B cell (primary cell): ENCODE data around the gene ST8SIA1. TPM values are rescaled to one million over a fixed set of nuclear protein-coding genes. Genes with fewer than 3 reads are reported as not detected.
"Not testable (repeated sequence)": the region's sequence is repeated elsewhere in the genome, so short reads cannot be mapped to it uniquely, and the experiment has no call there.

Experiments used
- ATAC-seq: fragments of 200-7000 bp; cut with Tn5 transposase; one replicate; pipeline ENCODE4 v1.10.0; 2021; ENCODE audit warnings: low read depth, mild to moderate bottlenecking, moderate number of reproducible peaks, moderate library complexity
- CTCF ChIA-PET: fragments of 350-600 bp; sonication (Branson Sonifier 250); formaldehyde crosslinking; loops from one replicate; lab custom pipeline; 2021; ENCODE audit warnings: antibody characterized with exemption, inconsistent platforms; lab: Charles Lee
- POLR2A ChIA-PET: fragments of 350-600 bp; sonication (Branson Sonifier 250); formaldehyde crosslinking; loops from one replicate; lab custom pipeline; 2021; ENCODE audit warnings: antibody characterized with exemption; lab: Charles Lee
- DNase-seq: peaks from one replicate; pipeline ENCODE4 v3.0.0; 2013
- H2AFZ ChIP-seq: 2 replicates; pipeline ENCODE4 v1.6.1; 2012; ENCODE audit warnings: mild to moderate bottlenecking, low read depth, low read length; ENCODE audit not compliant: insufficient read depth, poor library complexity, severe bottlenecking
- H3K27ac ChIP-seq, 2 donors: 1 replicate in 1 of 2; 2 replicates in 1 of 2; pipeline ENCODE4 v1.5.1; 2012 to 2013; ENCODE audit warnings: low read length in 2 of 2, mild to moderate bottlenecking in 2 of 2, moderate library complexity in 1 of 2
- H3K27me3 ChIP-seq, 4 experiments: fragments of 200-600 bp in 1 of 4; sonication (generic) in 1 of 4; replicated peaks in 1 of 4; 1 replicate in 2 of 4; 2 replicates in 2 of 4; pipeline versions ENCODE4 v1.6.1 to v1.7.0; 2013 to 2016; ENCODE audit warnings: low read length in 3 of 4, mild to moderate bottlenecking in 2 of 4, mixed read lengths in 1 of 4, moderate library complexity in 1 of 4; ENCODE audit not compliant: insufficient read depth in 4 of 4, control insufficient read depth in 3 of 4; ENCODE audit errors: control extremely low read depth in 1 of 4
- H3K36me3 ChIP-seq, 2 experiments: replicated peaks in 1 of 2; 1 replicate in 1 of 2; 2 replicates in 1 of 2; pipeline versions ENCODE4 v1.6.1 to v1.7.1; 2013; ENCODE audit warnings: low read length in 1 of 2; ENCODE audit not compliant: insufficient read depth in 2 of 2, control insufficient read depth in 1 of 2; ENCODE audit errors: control extremely low read depth in 1 of 2, extremely low read depth in 1 of 2
- H3K4me1 ChIP-seq, 2 donors: fragments of 200-600 bp in 1 of 2; sonication (generic) in 1 of 2; 1 replicate in 1 of 2; 2 replicates in 1 of 2; pipeline versions ENCODE4 v1.5.1 to v1.6.1; 2013 to 2017; ENCODE audit warnings: low read length in 2 of 2; ENCODE audit not compliant: control insufficient read depth in 2 of 2, insufficient read depth in 2 of 2
- H3K4me2 ChIP-seq: replicated peaks from 2 replicates; pipeline ENCODE3; 2012; ENCODE audit warnings: mild to moderate bottlenecking, low read depth, low read length; ENCODE audit not compliant: poor library complexity, severe bottlenecking
- H3K4me3 ChIP-seq, 5 experiments: fragments of 200-600 bp in 1 of 5; sonication (generic) in 1 of 5; 1 replicate in 3 of 5; 2 replicates in 2 of 5; pipeline versions ENCODE4 v1.5.1 to v1.7.0; 2011 to 2016; ENCODE audit warnings: low read length in 4 of 5, mild to moderate bottlenecking in 4 of 5, low read depth in 2 of 5, control low read depth in 1 of 5, moderate library complexity in 1 of 5; ENCODE audit not compliant: insufficient read depth in 1 of 5; ENCODE audit errors: control extremely low read depth in 1 of 5, extremely low read depth in 1 of 5
- H3K79me2 ChIP-seq: fragments of 200-600 bp; sonication (generic); one replicate; pipeline ENCODE4 v1.6.0; 2016; ENCODE audit warnings: low read length; ENCODE audit not compliant: control insufficient read depth, insufficient read depth
- H3K9ac ChIP-seq: fragments of 200-600 bp; sonication (generic); 2 replicates; pipeline ENCODE4 v1.6.1; 2017; ENCODE audit warnings: mild to moderate bottlenecking, low read length, moderate library complexity
- H3K9me3 ChIP-seq, 3 donors: one replicate each; pipeline versions ENCODE4 v1.6.1 to v1.7.1; 2013; ENCODE audit warnings: low read length in 2 of 3; ENCODE audit not compliant: control insufficient read depth in 2 of 3, insufficient read depth in 1 of 3; ENCODE audit errors: control extremely low read depth in 1 of 3
- H4K20me1 ChIP-seq: 2 replicates; pipeline ENCODE4 v1.6.0; 2012; ENCODE audit warnings: mild to moderate bottlenecking, low read length; ENCODE audit not compliant: insufficient read depth, control insufficient read depth, poor library complexity, severe bottlenecking
- H3K27ac Mint-ChIP-seq: one replicate; pipeline ENCODE4 v1.8.0; 2021; ENCODE audit warnings: mixed read lengths
- H3K27me3 Mint-ChIP-seq: one replicate; pipeline ENCODE4 v1.8.0; 2021; ENCODE audit warnings: mixed read lengths
- H3K4me1 Mint-ChIP-seq: one replicate; pipeline ENCODE4 v1.8.0; 2021; ENCODE audit warnings: mixed read lengths
- H3K4me3 Mint-ChIP-seq: one replicate; pipeline ENCODE4 v1.8.0; 2021; ENCODE audit warnings: mixed read lengths
- H3K9me3 Mint-ChIP-seq: one replicate; pipeline ENCODE4 v1.8.0; 2022; ENCODE audit warnings: mixed read lengths; ENCODE audit not compliant: insufficient read depth
- EZH2 ChIP-seq: IDR thresholded peaks from 2 replicates; pipeline ENCODE4 v1.6.1; 2012; ENCODE audit warnings: borderline replicate concordance, low read depth, mild to moderate bottlenecking, moderate library complexity, low read length; ENCODE audit not compliant: insufficient read depth, poor library complexity, severe bottlenecking
- WGBS: methylation state at CpG from one replicate; pipeline ENCODE4 v1.1.5; 2013; ENCODE audit warnings: missing lambda C conversion rate; ENCODE audit not compliant: insufficient coverage; 5-methylcytosine and 5-hydroxymethylcytosine counted together
- intact Hi-C: fragments of 100-400 bp; cut with micrococcal nuclease; formaldehyde crosslinking; loops from one replicate; pipeline ENCODE4 v1.10.0; 2022
- polyA plus RNA-seq: library from polyadenylated mRNA; depleted of rRNA; stranded (reverse); fragments of >200 nt; gene quantifications from 2 replicates; pipeline ENCODE4 v1.2.3, GENCODE V29; 2012
- total RNA-seq, 2 donors: library from RNA; stranded (reverse); fragments of 120-200 nt in 1 of 2; gene quantifications; 1 replicate in 1 of 2; 2 replicates in 1 of 2; pipeline versions ENCODE4 v1.2.3 to v1.2.4, GENCODE V29; 2013 to 2022
- TF ChIP-seq, protein P1 (sequence below): fragments of 200-600 bp; IDR thresholded peaks from one replicate; pipeline ENCODE4 v1.8.0; 2022; ENCODE audit warnings: antibody characterized with exemption, mild to moderate bottlenecking

ST8SIA1 gene
- total and polyA plus RNA-seq, 2 donors (not counting 1 experiment from before 2014, with no cell fraction given): 0.02 to 0.04 TPM

DNA sequence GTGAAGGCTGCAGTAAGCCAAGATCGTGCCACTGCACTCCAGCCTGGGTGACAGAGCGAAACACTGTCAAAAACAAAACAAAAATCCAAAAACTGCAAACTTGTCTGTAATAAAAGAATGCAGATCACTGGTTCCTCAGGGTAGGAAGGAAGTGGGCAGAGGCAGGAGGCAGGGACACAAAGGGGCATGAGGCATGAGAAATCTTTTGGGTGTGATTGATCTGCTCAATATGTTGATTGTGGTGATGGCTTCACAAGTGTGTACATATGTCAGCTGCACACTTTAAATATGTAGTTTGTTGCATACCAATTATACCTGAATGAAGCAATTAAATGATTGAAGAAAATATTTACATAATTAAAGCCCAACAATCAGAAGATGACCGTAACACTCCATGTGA, 170.9 kb downstream of the ST8SIA1 start:
- intact Hi-C loops: loop anchor here (5.0 kb wide), 3 partner anchors 116 to 726 kb away; partner anchors contain the start of genes C2CD5, CMAS and PYROXD1
- no peaks in the 10 kb centered on the region for H3K27me3 ChIP-seq
- no CpG with 5 or more reads among the region's 3 CpGs for WGBS
- H3K4me2 ChIP-seq: peak overlapping the region; percentile 65
- H3K79me2 ChIP-seq: no peaks in the 10 kb centered on the region
- peak overlapping the region; percentile 39 to 83 for H3K27ac ChIP-seq
- H3K4me1 Mint-ChIP-seq: peaks cover 33% of the 10 kb centered on the region
- H3K4me1 ChIP-seq: peaks cover 27% of the 10 kb centered on the region in 2 donors
- ChIA-PET CTCF (interaction anchor here (0.7 to 1.4 kb wide), 3 partner anchors 10 to 42 kb away, joined by 3 to 7 read pairs (median 3); no protein-coding TSS in a partner anchor), POLR2A (no interaction called here)
- no peaks in the 10 kb centered on the region for H3K27me3 Mint-ChIP-seq
- DNase-seq: no peak
- peak overlapping the region; percentile 44 for H3K9ac ChIP-seq
- ATAC-seq: no peak
- no peaks in the 10 kb centered on the region for H4K20me1 ChIP-seq
- H3K9me3 Mint-ChIP-seq: no peaks in the 10 kb centered on the region
- no peaks in the 10 kb centered on the region for H3K36me3 ChIP-seq
- H3K4me3 Mint-ChIP-seq: peak overlapping the region; percentile 3
- TF ChIP-seq, protein P1, sequence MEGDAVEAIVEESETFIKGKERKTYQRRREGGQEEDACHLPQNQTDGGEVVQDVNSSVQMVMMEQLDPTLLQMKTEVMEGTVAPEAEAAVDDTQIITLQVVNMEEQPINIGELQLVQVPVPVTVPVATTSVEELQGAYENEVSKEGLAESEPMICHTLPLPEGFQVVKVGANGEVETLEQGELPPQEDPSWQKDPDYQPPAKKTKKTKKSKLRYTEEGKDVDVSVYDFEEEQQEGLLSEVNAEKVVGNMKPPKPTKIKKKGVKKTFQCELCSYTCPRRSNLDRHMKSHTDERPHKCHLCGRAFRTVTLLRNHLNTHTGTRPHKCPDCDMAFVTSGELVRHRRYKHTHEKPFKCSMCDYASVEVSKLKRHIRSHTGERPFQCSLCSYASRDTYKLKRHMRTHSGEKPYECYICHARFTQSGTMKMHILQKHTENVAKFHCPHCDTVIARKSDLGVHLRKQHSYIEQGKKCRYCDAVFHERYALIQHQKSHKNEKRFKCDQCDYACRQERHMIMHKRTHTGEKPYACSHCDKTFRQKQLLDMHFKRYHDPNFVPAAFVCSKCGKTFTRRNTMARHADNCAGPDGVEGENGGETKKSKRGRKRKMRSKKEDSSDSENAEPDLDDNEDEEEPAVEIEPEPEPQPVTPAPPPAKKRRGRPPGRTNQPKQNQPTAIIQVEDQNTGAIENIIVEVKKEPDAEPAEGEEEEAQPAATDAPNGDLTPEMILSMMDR: no peak
- no peak for TF ChIP-seq EZH2
- H2AFZ ChIP-seq: peak overlapping the region; percentile 61
- H3K27ac Mint-ChIP-seq: peak overlapping the region; percentile 57
- H3K4me3 ChIP-seq: no peak overlapping the region
- H3K9me3 ChIP-seq: no peaks in the 10 kb centered on the region

DNA sequence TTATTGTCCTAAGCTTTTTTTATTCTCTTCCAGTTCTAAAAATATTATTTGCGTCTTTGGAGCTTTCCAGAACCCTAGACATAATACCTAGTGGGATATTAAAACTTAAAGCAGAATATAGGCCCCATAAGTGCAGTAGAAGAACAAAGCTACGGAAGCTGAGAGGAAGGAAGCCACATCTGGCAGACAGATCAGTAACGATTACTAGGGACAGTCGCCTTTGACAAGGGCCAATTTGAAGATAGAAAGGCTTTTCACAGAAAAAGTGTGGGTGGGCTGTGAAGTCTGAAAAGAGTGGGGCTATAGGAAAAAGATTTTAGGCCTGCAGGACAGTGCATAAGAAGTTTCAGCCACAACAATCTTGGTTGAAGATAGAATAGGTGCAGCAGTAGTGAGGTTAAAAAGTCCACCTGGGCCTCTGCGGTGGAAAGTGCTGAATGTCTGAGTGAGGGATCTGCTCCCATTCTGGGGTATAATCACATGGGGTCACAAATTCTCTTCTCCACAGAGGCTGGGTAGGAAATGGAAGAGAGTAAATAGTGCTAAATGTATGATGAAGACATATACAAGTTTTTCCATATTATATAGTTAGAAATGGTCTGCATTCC, 174.0 kb downstream of the ST8SIA1 start:
- 4% methylated on average over 3 of the region's 5 CpGs for WGBS
- ChIA-PET POLR2A (no interaction called here), CTCF (interaction anchor here (0.7 to 1.6 kb wide), 2 partner anchors 12 to 59 kb away, joined by 3 to 4 read pairs; no protein-coding TSS in a partner anchor)
- H3K9me3 ChIP-seq: no peaks in the 10 kb centered on the region
- H3K9me3 Mint-ChIP-seq: no peaks in the 10 kb centered on the region
- H3K36me3 ChIP-seq: no peaks in the 10 kb centered on the region
- ATAC-seq: no peak
- intact Hi-C loops: loop anchor here (5.0 kb wide), 3 partner anchors 113 to 723 kb away; partner anchors contain the start of genes C2CD5, CMAS and PYROXD1
- peaks cover 33% of the 10 kb centered on the region for H3K4me1 Mint-ChIP-seq
- no peak overlapping the region for H3K9ac ChIP-seq
- no peak overlapping the region for H3K4me2 ChIP-seq
- no peak overlapping the region for H3K4me3 Mint-ChIP-seq
- no peaks in the 10 kb centered on the region for H4K20me1 ChIP-seq
- peak overlapping the region; percentile 31 for H2AFZ ChIP-seq
- peaks cover 27% of the 10 kb centered on the region in 2 donors for H3K4me1 ChIP-seq
- TF ChIP-seq, protein P1: no peak
- no peak for TF ChIP-seq EZH2
- no peak overlapping the region for H3K4me3 ChIP-seq
- no peak for DNase-seq
- H3K27me3 Mint-ChIP-seq: no peaks in the 10 kb centered on the region
- H3K79me2 ChIP-seq: no peaks in the 10 kb centered on the region
- H3K27ac Mint-ChIP-seq: peak overlapping the region; percentile 39
- no peaks in the 10 kb centered on the region for H3K27me3 ChIP-seq
- peak overlapping the region in 1 of 2 donors; percentile 7 for H3K27ac ChIP-seq

DNA sequence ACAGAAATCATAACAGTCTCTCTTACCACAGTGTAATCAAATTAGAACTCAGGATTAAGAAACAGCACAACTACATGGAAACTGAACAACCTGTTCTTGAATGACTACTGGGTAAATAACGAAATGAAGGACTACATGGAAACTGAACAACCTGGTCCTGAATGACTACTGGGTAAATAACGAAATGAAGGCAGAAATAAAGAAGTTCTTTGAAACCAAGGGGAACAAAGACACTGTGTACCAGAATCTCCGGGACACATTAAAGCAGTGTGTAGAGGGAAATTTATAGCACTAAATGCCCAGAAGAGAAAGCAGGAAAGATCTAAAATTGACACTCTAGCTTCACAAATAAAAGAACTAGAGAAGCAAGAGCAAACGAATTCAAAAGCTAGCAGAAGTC, 185.2 kb downstream of the ST8SIA1 start:
- peaks cover 15 to 17% of the 10 kb centered on the region in 2 donors for H3K4me1 ChIP-seq
- H3K9me3 Mint-ChIP-seq, H4K20me1 ChIP-seq, H3K27me3 Mint-ChIP-seq, H3K27ac Mint-ChIP-seq, H3K4me3 Mint-ChIP-seq, ATAC-seq, H3K79me2 ChIP-seq, H3K4me2 ChIP-seq, H3K36me3 ChIP-seq, POLR2A ChIA-PET, intact Hi-C loops, H3K4me3 ChIP-seq, H3K9ac ChIP-seq, H3K9me3 ChIP-seq, H2AFZ ChIP-seq, H3K27me3 ChIP-seq, DNase-seq, H3K27ac ChIP-seq, CTCF ChIA-PET: not testable (repeated sequence)
- 71% methylated on average over 1 of the region's 4 CpGs for WGBS
- H3K4me1 Mint-ChIP-seq: peaks cover 24% of the 10 kb centered on the region
